Measurements from ENCODE around the gene SYNJ2.

Gene SYNJ2

DNA sequence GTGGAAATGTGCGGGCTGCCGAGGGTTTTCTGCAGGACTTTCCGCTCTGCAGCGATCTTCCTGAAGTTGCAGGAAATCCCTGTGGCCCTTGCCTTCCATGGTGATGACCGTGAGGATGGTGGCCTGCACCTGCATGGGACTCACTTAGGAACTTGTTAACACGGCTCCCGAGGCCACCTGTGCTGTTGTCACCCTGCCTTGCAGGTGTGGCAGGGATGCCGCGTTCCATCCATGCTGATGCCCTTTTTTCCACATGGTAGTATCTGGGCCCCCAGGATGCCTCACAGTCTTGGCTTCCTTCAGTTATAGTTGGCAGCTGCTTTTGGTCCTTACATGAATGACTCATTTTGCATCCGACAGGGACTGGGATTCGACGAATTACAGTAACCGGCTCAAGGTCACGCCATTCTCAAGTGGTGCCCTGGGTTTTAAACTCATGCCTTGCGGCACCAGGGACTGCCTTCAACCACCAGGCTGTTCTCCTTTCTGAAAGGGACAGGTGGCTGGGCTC is 37.2 kb downstream of the SYNJ2 start:
- no peak for TF ChIP-seq EP300 (IDR thresholded peaks at IDR 0.05; ENCODE audit: borderline replicate concordance)
- no peak for TF ChIP-seq EGR1 (IDR thresholded peaks at IDR 0.05)
- TF ChIP-seq, protein P1, sequence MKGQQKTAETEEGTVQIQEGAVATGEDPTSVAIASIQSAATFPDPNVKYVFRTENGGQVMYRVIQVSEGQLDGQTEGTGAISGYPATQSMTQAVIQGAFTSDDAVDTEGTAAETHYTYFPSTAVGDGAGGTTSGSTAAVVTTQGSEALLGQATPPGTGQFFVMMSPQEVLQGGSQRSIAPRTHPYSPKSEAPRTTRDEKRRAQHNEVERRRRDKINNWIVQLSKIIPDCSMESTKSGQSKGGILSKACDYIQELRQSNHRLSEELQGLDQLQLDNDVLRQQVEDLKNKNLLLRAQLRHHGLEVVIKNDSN (IDR thresholded peaks at IDR 0.05) = no peak
- no peak for TF ChIP-seq TCF12 (IDR thresholded peaks at IDR 0.05; ENCODE audit: low read depth)
- TF ChIP-seq CREB1 (IDR thresholded peaks at IDR 0.05; ENCODE audit: low read depth) = no peak
- no peak for TF ChIP-seq FOXM1 (IDR thresholded peaks at IDR 0.05; ENCODE audit: borderline replicate concordance, low read depth)
- no peak for TF ChIP-seq TAF1 (IDR thresholded peaks at IDR 0.05; ENCODE audit: low read depth)
- no peak for TF ChIP-seq NFIC (IDR thresholded peaks at IDR 0.05)
- no peak for TF ChIP-seq TEAD4 (IDR thresholded peaks at IDR 0.05)
- TF ChIP-seq CEBPB (IDR thresholded peaks at IDR 0.05) = no peak
- no peak for TF ChIP-seq YY1 (IDR thresholded peaks at IDR 0.05; ENCODE audit: low read depth)
- TF ChIP-seq, protein P2, sequence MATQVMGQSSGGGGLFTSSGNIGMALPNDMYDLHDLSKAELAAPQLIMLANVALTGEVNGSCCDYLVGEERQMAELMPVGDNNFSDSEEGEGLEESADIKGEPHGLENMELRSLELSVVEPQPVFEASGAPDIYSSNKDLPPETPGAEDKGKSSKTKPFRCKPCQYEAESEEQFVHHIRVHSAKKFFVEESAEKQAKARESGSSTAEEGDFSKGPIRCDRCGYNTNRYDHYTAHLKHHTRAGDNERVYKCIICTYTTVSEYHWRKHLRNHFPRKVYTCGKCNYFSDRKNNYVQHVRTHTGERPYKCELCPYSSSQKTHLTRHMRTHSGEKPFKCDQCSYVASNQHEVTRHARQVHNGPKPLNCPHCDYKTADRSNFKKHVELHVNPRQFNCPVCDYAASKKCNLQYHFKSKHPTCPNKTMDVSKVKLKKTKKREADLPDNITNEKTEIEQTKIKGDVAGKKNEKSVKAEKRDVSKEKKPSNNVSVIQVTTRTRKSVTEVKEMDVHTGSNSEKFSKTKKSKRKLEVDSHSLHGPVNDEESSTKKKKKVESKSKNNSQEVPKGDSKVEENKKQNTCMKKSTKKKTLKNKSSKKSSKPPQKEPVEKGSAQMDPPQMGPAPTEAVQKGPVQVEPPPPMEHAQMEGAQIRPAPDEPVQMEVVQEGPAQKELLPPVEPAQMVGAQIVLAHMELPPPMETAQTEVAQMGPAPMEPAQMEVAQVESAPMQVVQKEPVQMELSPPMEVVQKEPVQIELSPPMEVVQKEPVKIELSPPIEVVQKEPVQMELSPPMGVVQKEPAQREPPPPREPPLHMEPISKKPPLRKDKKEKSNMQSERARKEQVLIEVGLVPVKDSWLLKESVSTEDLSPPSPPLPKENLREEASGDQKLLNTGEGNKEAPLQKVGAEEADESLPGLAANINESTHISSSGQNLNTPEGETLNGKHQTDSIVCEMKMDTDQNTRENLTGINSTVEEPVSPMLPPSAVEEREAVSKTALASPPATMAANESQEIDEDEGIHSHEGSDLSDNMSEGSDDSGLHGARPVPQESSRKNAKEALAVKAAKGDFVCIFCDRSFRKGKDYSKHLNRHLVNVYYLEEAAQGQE (IDR thresholded peaks at IDR 0.05; ENCODE audit: low read depth) = no peak
- TF ChIP-seq RAD21 (IDR thresholded peaks at IDR 0.05; ENCODE audit: low read depth) = no peak
- TF ChIP-seq ZBTB7A (IDR thresholded peaks at IDR 0.05; ENCODE audit: low read depth) = no peak

DNA sequence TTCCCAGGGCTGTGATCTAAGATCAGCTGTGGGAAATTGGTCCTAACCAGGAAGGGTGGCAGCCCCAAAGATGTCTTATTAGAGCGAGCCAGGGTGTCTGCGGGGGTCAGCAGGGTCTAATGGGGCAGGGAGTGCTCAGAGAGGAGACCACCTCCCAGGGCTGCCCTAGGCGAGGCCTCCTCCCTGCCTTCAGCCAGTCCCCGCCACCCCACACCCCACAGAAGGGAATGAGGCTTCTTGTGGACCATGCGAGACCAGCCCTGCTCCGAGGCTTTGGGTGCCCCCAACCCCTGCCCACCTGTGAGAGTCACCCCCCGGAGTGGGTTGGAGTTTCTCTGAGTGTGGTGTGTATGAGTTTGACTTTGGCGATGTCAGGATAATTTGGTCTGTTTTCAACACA is 37.8 kb downstream of the SYNJ2 start:
- no peak for TF ChIP-seq NFIC (IDR thresholded peaks at IDR 0.05)
- TF ChIP-seq TEAD4 (IDR thresholded peaks at IDR 0.05) = no peak
- TF ChIP-seq, protein P3, sequence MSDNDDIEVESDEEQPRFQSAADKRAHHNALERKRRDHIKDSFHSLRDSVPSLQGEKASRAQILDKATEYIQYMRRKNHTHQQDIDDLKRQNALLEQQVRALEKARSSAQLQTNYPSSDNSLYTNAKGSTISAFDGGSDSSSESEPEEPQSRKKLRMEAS (IDR thresholded peaks at IDR 0.05) = no peak
- TF ChIP-seq YY1 (IDR thresholded peaks at IDR 0.05; ENCODE audit: low read depth) = no peak

DNA sequence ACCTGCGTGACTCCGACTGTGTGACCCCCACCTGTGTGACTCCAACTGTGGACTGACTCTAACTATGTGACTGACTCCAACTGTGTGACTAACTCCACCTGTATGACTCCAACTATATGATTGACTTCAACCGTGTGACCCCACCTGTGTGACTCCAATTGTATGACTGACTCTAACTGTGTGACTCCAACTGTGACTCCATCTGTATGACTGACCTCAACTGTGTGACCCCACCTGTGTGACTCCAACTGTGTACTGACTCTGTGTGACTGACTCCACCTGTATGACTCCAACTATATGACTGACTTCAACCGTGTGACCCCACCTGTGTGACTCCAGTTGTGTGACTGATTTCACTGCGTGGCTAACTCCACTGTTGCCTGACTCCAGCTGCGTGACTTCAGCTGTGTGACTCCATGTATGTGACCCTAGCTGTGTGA is 38.6 kb downstream of the SYNJ2 start:
- TF ChIP-seq, protein P2 (IDR thresholded peaks at IDR 0.05; ENCODE audit: low read depth) = no peak
- TF ChIP-seq FOXM1 (IDR thresholded peaks at IDR 0.05; ENCODE audit: borderline replicate concordance, low read depth) = no peak
- TF ChIP-seq RAD21 (IDR thresholded peaks at IDR 0.05; ENCODE audit: low read depth) = no peak
- TF ChIP-seq YY1 (IDR thresholded peaks at IDR 0.05; ENCODE audit: low read depth) = no peak
- TF ChIP-seq ZBTB7A (IDR thresholded peaks at IDR 0.05; ENCODE audit: low read depth) = no peak
- TF ChIP-seq TAF1 (IDR thresholded peaks at IDR 0.05; ENCODE audit: low read depth) = no peak
- no peak for TF ChIP-seq TCF12 (IDR thresholded peaks at IDR 0.05; ENCODE audit: low read depth)
- TF ChIP-seq, protein P3 (IDR thresholded peaks at IDR 0.05) = no peak
- no peak for TF ChIP-seq CEBPB (IDR thresholded peaks at IDR 0.05)
- TF ChIP-seq CREB1 (IDR thresholded peaks at IDR 0.05; ENCODE audit: low read depth) = no peak
- no peak for TF ChIP-seq EP300 (IDR thresholded peaks at IDR 0.05; ENCODE audit: borderline replicate concordance)
- TF ChIP-seq TEAD4 (IDR thresholded peaks at IDR 0.05) = no peak
- TF ChIP-seq NFIC (IDR thresholded peaks at IDR 0.05) = no peak
- TF ChIP-seq EGR1 (IDR thresholded peaks at IDR 0.05) = no peak
- TF ChIP-seq, protein P1 (IDR thresholded peaks at IDR 0.05) = no peak

DNA sequence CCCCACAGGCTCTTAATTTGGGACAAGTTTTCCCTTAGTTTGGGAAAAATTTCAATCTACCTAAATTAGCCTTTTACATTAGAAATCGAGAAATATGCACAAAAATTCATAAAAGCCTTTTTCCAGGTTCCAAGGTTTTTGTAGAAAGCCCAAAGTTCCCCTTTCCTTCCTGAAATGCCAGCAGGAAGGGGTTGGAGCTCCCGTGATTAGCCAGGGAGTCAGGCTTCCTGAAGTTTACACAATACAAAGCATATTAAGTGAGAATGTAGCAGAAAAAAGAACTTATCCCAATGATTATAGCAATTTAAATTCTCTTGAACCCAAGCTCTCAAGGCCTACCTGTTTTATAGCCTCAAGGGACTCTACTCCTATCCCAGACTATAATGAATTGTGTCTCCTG is 39.1 kb downstream of the SYNJ2 start:
- TF ChIP-seq ZBTB7A (IDR thresholded peaks at IDR 0.05; ENCODE audit: low read depth) (no peak), TCF12 (IDR thresholded peaks at IDR 0.05; ENCODE audit: low read depth) (no peak)
- TF ChIP-seq, protein P1 (IDR thresholded peaks at IDR 0.05) = no peak

DNA sequence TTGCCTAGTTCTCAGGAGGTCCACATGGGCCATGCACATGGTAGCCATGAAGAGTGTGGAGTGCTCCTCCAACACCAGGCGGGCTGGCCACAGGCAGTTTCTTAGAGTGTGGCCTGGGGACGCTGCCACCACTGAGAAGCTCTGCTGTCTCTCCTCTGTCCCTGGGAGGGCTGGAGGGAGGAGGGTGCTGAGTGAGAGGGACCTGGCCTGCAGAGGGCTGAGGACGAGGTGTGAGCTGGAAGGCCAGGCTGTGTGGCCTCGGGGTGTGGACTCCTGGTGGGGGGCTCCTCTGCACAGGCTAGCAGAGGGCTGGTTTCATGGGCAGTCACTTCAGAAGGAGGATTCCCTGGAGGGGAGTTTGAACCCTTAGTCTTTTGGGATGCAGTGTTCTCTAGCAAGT is 39.7 kb downstream of the SYNJ2 start:
- no peak for TF ChIP-seq YY1 (IDR thresholded peaks at IDR 0.05; ENCODE audit: low read depth)
- no peak for TF ChIP-seq CEBPB (IDR thresholded peaks at IDR 0.05)
- TF ChIP-seq TCF12 (IDR thresholded peaks at IDR 0.05; ENCODE audit: low read depth) = no peak

Data from Ishikawa (cell line).